Heart left ventricle (tissue), 13 donors: ENCODE data around the gene NEK9.

ENCODE experiments used
- POLR2A ChIP-seq, 2 donors: fragments of 450-650 bp; IDR thresholded peaks; one replicate each; pipeline ENCODE4 v1.6.1; 2017; ENCODE audit warnings: antibody characterized with exemption in 2 of 2, mild to moderate bottlenecking in 2 of 2, moderate library complexity in 2 of 2
- TF ChIP-seq, protein P1 (sequence below), 12 donors: fragments of 200-600 bp; sonication (generic) in 4 of 12; IDR thresholded peaks; one replicate each; pipeline versions ENCODE4 v1.5.0 to v1.8.0; 2018 to 2022; ENCODE audit warnings: antibody characterized with exemption in 12 of 12, mild to moderate bottlenecking in 5 of 12
- donor health status: ischemic (EF 13 %, LVEDD 7.1; RV severe dilation, severe dysfunction).
- donor health status: DM: no; HTN: yes; CAD: no.
- donor health status: DM: no; HTN: no; CAD: no.
- donor health status: ischemic (EF 25% LVEDD 6.9; RV normal size, moderate dysfunction).
- donor health status: ischemic (EF 25% LVEDD 5.7; RV mildly dilated, moderate dysfunction).
- donor health status: ischemic (EF 35%, LVEDD 5.7; RV mildly dilated, moderate dysfunction).
- donor health status: nonischemic (EF 11% LVEDD 7.7; RV severe dilation, severe dysfunction).
- donor health status: DM: yes; HTN: yes; CAD: no.
- donor health status: PGD.
- donor health status: ischemic (EF 29% LVEDD 5.4; RV normal size, mild dysfunction).
- donor health status: nonischemic (EF 23%, LVEDD 6.1; RV moderate dilation, normal function).

DNA sequence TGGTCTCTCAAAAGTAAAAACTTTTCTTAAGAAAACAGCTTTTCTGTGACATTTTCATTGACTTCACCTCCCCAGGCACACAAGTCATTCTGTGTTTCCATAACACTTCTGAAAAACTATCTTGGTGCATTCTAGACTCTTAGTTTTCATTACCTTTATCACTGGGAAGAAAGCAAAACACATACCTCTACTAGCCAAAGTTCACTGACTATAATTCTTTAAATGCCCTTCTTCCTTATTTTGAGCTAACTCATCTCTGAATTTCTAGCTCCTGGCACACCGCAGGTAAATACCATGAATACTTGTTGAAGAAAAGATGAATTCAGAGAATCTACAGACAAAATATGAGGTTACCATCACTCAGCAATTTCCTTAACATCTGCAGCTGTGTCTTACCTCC is 96.7 kb downstream of the NEK9 start:
- TF ChIP-seq, protein P1, sequence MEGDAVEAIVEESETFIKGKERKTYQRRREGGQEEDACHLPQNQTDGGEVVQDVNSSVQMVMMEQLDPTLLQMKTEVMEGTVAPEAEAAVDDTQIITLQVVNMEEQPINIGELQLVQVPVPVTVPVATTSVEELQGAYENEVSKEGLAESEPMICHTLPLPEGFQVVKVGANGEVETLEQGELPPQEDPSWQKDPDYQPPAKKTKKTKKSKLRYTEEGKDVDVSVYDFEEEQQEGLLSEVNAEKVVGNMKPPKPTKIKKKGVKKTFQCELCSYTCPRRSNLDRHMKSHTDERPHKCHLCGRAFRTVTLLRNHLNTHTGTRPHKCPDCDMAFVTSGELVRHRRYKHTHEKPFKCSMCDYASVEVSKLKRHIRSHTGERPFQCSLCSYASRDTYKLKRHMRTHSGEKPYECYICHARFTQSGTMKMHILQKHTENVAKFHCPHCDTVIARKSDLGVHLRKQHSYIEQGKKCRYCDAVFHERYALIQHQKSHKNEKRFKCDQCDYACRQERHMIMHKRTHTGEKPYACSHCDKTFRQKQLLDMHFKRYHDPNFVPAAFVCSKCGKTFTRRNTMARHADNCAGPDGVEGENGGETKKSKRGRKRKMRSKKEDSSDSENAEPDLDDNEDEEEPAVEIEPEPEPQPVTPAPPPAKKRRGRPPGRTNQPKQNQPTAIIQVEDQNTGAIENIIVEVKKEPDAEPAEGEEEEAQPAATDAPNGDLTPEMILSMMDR (IDR thresholded peaks at IDR 0.05) = no peak
- TF ChIP-seq POLR2A (IDR thresholded peaks at IDR 0.05) = no peak
